ENCODE measurements around the gene ANHX. TPM values are rescaled to one million over a fixed set of nuclear protein-coding genes. Genes with fewer than 3 reads are reported as not detected.

ANHX gene
- total RNA-seq, 1 experiment from 2014 or later: not detected

GRCh38 chr12:133222211-133222610 lies 13.5 kb downstream of the ANHX start:
- H3K79me2 ChIP-seq (ENCODE audit: low read length): no peaks in the 10 kb centered on the region
- H3K36me3 ChIP-seq (ENCODE audit: low read depth, low read length): no peaks in the 10 kb centered on the region
- no peaks in the 10 kb centered on the region for H3K9me3 ChIP-seq (ENCODE audit: low read length)
- intact Hi-C loops (cut with micrococcal nuclease): no loop called here
- TF ChIP-seq EZH2phosphoT487 (IDR thresholded peaks at IDR 0.05; ENCODE audit: borderline replicate concordance, low read length) (no peak), EZH2 (IDR thresholded peaks at IDR 0.05; ENCODE audit: low read length, unreplicated experiment) (no peak)
- TF ChIP-seq, protein P1, sequence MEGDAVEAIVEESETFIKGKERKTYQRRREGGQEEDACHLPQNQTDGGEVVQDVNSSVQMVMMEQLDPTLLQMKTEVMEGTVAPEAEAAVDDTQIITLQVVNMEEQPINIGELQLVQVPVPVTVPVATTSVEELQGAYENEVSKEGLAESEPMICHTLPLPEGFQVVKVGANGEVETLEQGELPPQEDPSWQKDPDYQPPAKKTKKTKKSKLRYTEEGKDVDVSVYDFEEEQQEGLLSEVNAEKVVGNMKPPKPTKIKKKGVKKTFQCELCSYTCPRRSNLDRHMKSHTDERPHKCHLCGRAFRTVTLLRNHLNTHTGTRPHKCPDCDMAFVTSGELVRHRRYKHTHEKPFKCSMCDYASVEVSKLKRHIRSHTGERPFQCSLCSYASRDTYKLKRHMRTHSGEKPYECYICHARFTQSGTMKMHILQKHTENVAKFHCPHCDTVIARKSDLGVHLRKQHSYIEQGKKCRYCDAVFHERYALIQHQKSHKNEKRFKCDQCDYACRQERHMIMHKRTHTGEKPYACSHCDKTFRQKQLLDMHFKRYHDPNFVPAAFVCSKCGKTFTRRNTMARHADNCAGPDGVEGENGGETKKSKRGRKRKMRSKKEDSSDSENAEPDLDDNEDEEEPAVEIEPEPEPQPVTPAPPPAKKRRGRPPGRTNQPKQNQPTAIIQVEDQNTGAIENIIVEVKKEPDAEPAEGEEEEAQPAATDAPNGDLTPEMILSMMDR (conservative IDR thresholded peaks at IDR 0.05; ENCODE audit: low read depth, low read length): no peak
- no peaks in the 10 kb centered on the region for H3K27me3 ChIP-seq (ENCODE audit: low read length)
- ATAC-seq (no peak), DNase-seq (no peak)
- no peaks in the 10 kb centered on the region for H4K20me1 ChIP-seq (ENCODE audit: low read length)
- H3F3A ChIP-seq (ENCODE audit: low read length, unreplicated experiment): no peaks in the 10 kb centered on the region
- H3K9ac ChIP-seq (ENCODE audit: low read length): no peak overlapping the region
- no peaks in the 10 kb centered on the region for H3K4me1 ChIP-seq (ENCODE audit: insufficient read depth, low read length)
- H2AFZ ChIP-seq (ENCODE audit: low read length): no peak overlapping the region
- H3K4me3 ChIP-seq (ENCODE audit: low read length): no peak overlapping the region
- ChIA-PET CTCF (no interaction called here), POLR2A (ENCODE audit: unreplicated experiment) (no interaction called here)
- H3K9me2 ChIP-seq (replicated peaks; ENCODE audit: low read length): no peaks in the 10 kb centered on the region
- no peak overlapping the region for H3K4me2 ChIP-seq (ENCODE audit: low read length)
- BruUV-seq (replicated peaks): no TSS peak
- H3K27ac ChIP-seq (ENCODE audit: low read length): no peak overlapping the region

DNA sequence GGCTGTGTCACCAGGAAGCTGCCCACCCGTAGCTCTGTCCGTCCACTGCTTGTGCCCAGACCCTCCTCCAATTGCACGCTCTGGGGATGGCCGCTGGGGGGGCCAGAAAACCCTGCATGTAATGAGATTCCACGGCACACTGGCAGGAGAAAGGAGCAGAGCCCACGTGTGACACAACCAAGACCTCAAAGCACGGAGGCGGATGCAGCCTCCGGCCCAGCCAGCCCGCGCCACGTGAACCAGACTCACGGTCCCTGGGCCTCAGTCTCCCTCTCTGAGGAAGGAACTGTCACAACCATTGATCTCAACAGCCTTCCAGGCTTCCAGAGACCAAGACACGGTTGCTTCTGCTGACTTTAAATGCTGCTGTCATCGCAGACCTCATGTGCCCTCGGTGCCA lies 14.4 kb downstream of the ANHX start:
- Histone ChIP-seq H3K27me3 (ENCODE audit: low read length) (no peaks in the 10 kb centered on the region), H3K4me3 (ENCODE audit: low read length) (no peak overlapping the region), H3K27ac (ENCODE audit: low read length) (no peak overlapping the region), H3K9me3 (ENCODE audit: low read length) (no peaks in the 10 kb centered on the region), H3K4me2 (ENCODE audit: low read length) (no peak overlapping the region), H3K9me2 (replicated peaks; ENCODE audit: low read length) (no peaks in the 10 kb centered on the region), H2AFZ (ENCODE audit: low read length) (no peak overlapping the region), H4K20me1 (ENCODE audit: low read length) (no peaks in the 10 kb centered on the region), H3K36me3 (ENCODE audit: low read depth, low read length) (no peaks in the 10 kb centered on the region), H3K4me1 (ENCODE audit: insufficient read depth, low read length) (no peaks in the 10 kb centered on the region), H3K79me2 (ENCODE audit: low read length) (no peaks in the 10 kb centered on the region), H3K9ac (ENCODE audit: low read length) (no peak overlapping the region), H3F3A (ENCODE audit: low read length, unreplicated experiment) (no peaks in the 10 kb centered on the region)
- ChIA-PET CTCF (no interaction called here), POLR2A (ENCODE audit: unreplicated experiment) (no interaction called here)
- ATAC-seq: no peak
- BruUV-seq (replicated peaks): no TSS peak
- TF ChIP-seq EZH2 (IDR thresholded peaks at IDR 0.05; ENCODE audit: low read length, unreplicated experiment): no peak
- TF ChIP-seq EZH2phosphoT487 (IDR thresholded peaks at IDR 0.05; ENCODE audit: borderline replicate concordance, low read length): no peak
- TF ChIP-seq, protein P1 (conservative IDR thresholded peaks at IDR 0.05; ENCODE audit: low read depth, low read length): no peak
- no peak for DNase-seq
- intact Hi-C loops (cut with micrococcal nuclease): no loop called here

GRCh38 chr12:133220521-133220920 lies 15.2 kb downstream of the ANHX start:
- Histone ChIP-seq H3K4me1 (ENCODE audit: insufficient read depth, low read length) (no peaks in the 10 kb centered on the region), H2AFZ (ENCODE audit: low read length) (no peak overlapping the region), H3K9ac (ENCODE audit: low read length) (no peak overlapping the region), H3K27me3 (ENCODE audit: low read length) (no peaks in the 10 kb centered on the region), H4K20me1 (ENCODE audit: low read length) (no peaks in the 10 kb centered on the region), H3K9me3 (ENCODE audit: low read length) (no peaks in the 10 kb centered on the region), H3K79me2 (ENCODE audit: low read length) (no peaks in the 10 kb centered on the region), H3F3A (ENCODE audit: low read length, unreplicated experiment) (no peaks in the 10 kb centered on the region), H3K27ac (ENCODE audit: low read length) (no peak overlapping the region), H3K36me3 (ENCODE audit: low read depth, low read length) (no peaks in the 10 kb centered on the region), H3K4me2 (ENCODE audit: low read length) (no peak overlapping the region), H3K4me3 (ENCODE audit: low read length) (no peak overlapping the region), H3K9me2 (replicated peaks; ENCODE audit: low read length) (no peaks in the 10 kb centered on the region)
- intact Hi-C loops (cut with micrococcal nuclease): no loop called here
- ChIA-PET POLR2A (ENCODE audit: unreplicated experiment) (no interaction called here), CTCF (no interaction called here)
- DNase-seq (no peak), ATAC-seq (no peak)
- no TSS peak for BruUV-seq (replicated peaks)
- TF ChIP-seq EZH2phosphoT487 (IDR thresholded peaks at IDR 0.05; ENCODE audit: borderline replicate concordance, low read length) (no peak), EZH2 (IDR thresholded peaks at IDR 0.05; ENCODE audit: low read length, unreplicated experiment) (no peak)
- TF ChIP-seq, protein P1 (conservative IDR thresholded peaks at IDR 0.05; ENCODE audit: low read depth, low read length): no peak
